GM18517 (cell line): ENCODE data around the gene MTR.

Experiments
- ATAC-seq: cut with Tn5 transposase; IDR thresholded peaks from one replicate; pipeline ENCODE4 v1.9.1; 2021; ENCODE audit warnings: mild to moderate bottlenecking, moderate library complexity; ENCODE audit not compliant: unreplicated experiment

Gene MTR

DNA sequence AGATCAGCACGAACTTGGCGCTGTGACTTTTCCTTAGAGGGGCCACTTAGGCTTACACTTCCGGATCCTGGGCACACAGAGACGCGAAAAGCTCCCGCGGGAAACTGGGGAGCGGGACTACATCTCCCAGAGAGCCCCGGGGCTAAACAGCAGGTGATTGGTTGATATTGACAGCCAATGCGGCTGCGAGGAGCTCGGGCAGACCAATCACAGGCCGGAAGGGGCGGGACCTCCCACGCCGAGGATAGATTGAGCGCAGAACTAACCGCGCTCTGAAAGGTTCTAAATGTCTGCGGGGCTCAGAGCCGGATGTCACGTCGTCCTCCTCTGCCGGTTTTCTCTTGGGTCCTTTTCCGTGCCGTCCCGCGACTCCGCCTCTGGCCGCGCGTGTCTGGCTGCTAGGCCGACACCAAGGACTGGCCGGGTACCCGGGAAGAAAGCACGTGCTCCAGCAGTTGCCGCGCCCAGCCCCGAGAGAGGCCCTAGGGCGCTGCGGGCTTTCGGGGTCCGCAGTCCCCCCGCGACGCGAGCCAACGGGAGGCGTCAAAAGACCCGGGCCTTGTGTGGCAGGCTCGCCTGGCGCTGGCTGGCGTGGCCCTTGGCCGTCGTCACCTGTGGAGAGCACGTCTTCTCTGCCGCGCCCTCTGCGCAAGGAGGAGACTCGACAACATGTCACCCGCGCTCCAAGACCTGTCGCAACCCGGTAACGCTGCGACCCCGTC is at the start of gene MTR:
Gene MTR (plus strand): TSS at position 258 of the 722 bp plus-strand sequence. CDS start 412 bp downstream, at position 670.
- peak; percentile 98 for ATAC-seq

GRCh38 chr1:236746785-236747184 is 48.3 kb upstream of the MTR start:
- ATAC-seq: no peak

GRCh38 chr1:236747311-236747985 is 47.6 kb upstream of the MTR start:
- ATAC-seq: no peak

DNA sequence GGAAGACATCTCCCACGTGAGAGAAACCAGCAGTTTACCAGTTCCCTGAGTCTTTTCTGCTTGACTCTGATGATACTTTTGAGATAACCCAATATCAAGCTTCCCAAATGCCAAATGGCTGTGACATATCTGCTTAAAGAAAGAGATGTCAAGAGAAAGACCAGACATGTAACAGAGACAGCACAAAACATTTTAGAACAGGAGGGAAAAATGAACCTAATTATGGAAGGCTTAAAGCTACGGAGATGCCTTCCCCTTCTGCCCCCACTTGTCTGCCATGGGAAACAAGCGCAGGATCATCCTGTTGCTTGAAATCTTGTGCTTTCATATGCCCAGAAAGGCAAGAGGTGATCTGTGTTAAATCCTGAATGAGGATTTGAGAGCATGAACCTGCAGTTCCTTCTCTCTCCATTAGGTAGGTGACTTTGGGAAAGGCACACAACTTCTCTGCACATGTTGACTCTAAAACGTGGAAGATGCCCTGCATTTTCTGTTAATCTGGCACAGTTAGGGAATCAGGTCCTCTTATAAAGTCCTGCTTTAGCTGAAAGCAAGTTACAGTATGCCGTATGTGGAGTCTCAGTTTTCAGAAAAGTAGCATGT is 46.7 kb upstream of the MTR start:
- ATAC-seq: no peak

- ATAC-seq: no peak
These were observed 44.2 kb upstream of the MTR start for GRCh38 chr1:236750928-236751327.

DNA sequence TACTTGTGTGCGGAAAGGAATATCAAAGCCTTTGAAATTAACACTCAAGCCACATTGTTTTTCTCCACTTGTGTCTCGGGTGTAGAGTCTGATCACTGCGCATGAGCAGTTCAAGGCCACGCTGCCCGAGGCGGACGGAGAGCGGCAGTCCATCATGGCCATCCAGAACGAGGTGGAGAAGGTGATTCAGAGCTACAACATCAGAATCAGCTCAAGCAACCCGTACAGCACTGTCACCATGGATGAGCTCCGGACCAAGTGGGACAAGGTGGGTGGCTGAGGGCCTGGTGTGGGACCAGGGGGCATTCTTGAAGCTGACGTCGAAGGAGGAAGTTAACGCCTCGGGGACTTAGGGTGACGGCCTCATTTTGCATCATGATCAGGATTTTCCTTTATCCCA is 43.7 kb upstream of the MTR start:
- no peak for ATAC-seq

DNA sequence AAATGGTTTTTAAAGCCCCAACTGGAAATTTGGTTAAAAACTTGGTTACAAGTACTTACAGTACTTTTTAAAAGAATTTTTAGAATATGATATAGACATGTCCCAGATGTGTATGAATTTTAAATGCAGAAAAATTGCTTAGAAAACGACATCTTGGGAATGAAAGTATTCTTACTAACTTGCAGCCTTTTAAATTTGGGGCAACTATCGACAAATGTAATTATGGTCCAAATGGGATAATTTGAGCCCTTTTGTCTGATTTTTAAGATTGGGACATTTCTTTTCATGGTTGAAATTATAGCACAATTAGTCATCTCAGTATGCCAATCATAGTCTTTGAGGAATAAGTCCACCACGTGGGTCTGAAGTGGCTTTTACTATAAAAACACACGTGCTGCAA is 43.2 kb upstream of the MTR start:
- ATAC-seq: no peak

DNA sequence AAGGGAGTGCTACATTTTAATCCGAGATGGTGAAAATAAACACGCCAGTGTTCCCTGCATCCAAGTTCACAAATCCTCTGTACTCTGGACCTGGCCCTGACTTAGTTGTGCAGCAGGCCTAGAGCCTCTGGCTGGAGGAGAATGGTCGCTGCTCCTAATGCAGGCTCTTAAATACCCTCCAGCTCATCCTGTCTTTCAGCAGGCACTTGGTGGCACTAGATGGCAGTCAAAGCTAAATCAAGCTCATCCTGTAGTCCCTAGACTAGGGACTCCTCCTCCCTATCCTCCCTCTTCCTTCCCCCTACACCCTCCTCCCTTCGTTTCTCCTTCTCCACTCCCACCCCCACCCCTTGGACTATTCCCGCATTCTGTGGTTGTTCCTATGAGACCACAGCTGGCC is 41.6 kb upstream of the MTR start:
- ATAC-seq: no peak

- ATAC-seq: no peak
These were observed 41.1 kb upstream of the MTR start for GRCh38 chr1:236753964-236754363.

- ATAC-seq: no peak
These were observed 40.4 kb upstream of the MTR start for GRCh38 chr1:236754525-236755210.

GRCh38 chr1:236757640-236758039 is 37.5 kb upstream of the MTR start:
- ATAC-seq: no peak

DNA sequence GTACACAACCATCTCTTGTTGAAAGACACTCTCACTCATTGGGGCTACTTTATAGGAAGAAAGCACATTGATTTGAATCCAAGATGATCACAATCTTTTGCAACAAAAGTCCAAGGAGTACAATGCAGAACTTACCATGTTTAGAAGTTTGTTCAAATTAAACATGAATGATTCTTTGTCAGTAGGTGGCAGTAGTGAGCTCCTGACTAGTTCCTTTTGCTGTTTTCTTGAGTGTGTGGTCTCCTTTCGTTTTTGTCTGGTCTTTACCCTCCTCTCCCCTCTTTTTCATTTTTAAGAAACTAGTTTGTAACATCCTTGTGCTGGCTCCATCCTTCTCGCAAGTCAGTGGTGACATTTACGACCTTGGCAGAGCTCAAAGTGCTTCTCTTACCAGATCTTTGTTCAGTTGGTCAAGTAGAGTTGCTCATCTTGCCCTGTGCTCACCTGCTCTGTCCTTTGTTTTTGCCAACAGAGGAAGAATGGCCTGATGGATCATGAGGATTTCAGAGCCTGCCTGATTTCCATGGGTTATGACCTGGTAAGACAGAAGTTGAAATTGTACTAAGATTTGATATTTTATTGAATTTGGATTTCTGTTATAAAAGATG is 35.7 kb upstream of the MTR start:
- ATAC-seq: peak; percentile 69

DNA sequence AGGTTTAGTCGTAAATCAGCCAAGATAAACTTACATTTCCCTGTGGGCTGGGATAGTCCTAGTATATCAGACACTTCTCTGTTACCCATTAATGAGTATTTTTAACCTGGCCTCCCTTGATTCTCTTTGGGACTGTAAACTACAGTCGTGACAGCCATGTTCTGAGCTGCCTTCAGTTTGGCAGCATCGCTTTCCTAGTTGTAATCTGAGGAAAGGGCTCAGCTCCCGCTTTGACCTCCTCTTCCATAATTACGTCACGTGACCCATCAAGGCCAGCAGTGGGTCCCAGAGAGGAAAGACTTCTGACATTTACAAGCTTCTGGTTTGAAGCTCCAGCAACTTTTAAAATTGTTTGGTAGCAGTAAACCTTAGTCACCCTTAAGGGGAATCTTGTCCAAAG is 34.6 kb upstream of the MTR start:
- no peak for ATAC-seq

DNA sequence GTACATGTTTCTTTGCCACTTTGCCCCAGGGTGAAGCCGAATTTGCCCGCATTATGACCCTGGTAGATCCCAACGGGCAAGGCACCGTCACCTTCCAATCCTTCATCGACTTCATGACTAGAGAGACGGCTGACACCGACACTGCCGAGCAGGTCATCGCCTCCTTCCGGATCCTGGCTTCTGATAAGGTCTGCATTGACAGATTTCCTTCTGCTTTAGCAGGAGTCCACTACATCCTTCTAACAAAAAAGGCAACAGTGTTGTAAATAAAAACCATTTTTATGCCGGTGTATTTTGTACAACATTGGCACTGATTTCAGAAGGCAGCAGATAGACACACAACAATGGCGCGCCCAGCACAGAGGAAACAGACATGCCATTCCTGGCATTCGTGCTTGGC is 34.1 kb upstream of the MTR start:
- no peak for ATAC-seq

GRCh38 chr1:236761397-236762132 is 33.5 kb upstream of the MTR start:
- no peak for ATAC-seq

- no peak for ATAC-seq
These were observed 32.7 kb upstream of the MTR start for GRCh38 chr1:236762410-236762809.

GRCh38 chr1:236765831-236766230 is 29.3 kb upstream of the MTR start:
- no peak for ATAC-seq

- no peak for ATAC-seq
These were observed 28.6 kb upstream of the MTR start for GRCh38 chr1:236766506-236766905.

- ATAC-seq: no peak
These were observed 27.8 kb upstream of the MTR start for GRCh38 chr1:236767276-236767675.

GRCh38 chr1:236768601-236769000 is 26.5 kb upstream of the MTR start:
- no peak for ATAC-seq

DNA sequence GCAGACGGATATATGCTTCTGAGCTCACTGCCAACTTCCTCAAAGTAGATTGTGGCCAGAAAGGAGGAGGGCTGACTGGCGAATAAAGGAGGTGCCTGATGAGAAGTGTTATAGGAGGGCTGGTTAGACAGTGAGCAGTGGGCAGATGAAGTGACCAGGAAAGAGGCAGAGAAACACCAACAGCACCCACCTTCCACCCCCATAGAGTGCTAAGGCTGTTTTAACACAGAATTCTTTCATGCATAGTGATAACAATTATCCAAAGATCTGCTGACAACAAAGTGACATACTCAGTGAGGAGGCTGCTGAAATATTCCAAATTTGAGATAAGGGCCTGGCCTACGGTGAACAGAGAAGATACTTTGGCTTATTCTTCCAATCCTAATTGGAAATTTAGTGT is 21.2 kb upstream of the MTR start:
- ATAC-seq: no peak
